ENCODE data around the gene USP44. TPM values are rescaled to one million over a fixed set of nuclear protein-coding genes. Genes with fewer than 3 reads are reported as not detected.

Gene USP44
- polyA plus RNA-seq, 1 of the 3 experiments (the other 2 are of a cell fraction): 0.07 TPM

GRCh38 chr12:95549392-95550084 lies 1.7 kb downstream of the USP44 start:
- CTCF ChIA-PET: no interaction called here

GRCh38 chr12:95548539-95549391 lies 2.5 kb downstream of the USP44 start:
- ChIA-PET POLR2A (no interaction called here), CTCF (interaction anchor here (1.3 to 1.7 kb wide), 2 partner anchors 10 to 15 kb away, joined by 6 to 10 read pairs; no protein-coding TSS in a partner anchor)
- Histone ChIP-seq H3K27ac (ENCODE audit: low read depth in 2 of 2, low read length in 1 of 2) (peak overlapping the region in 1 of 2 experiments; percentile 62; a peak in 1 of 4 replicates), H3K9ac (no peak overlapping the region), H3F3A (replicated peaks; ENCODE audit: insufficient read depth) (peaks cover 7% of the 10 kb centered on the region), H2AFZ (ENCODE audit: low read depth) (peak overlapping the region; percentile 76; the same call in 1 of the 2 replicates), H3K27me3 (ENCODE audit: insufficient read depth) (0 out of 2 replicates have a peak, but pooled peaks cover 5% of the 10 kb centered on the region), H3K79me2 (ENCODE audit: insufficient read depth) (no peaks in the 10 kb centered on the region), H3K36me3 (replicated peaks in 1 of 2; ENCODE audit: control insufficient read depth in 1 of 2, insufficient read depth in 2 of 2, low read length in 1 of 2) (no peaks in the 10 kb centered on the region), H3K4me1 (ENCODE audit: control insufficient read depth in 1 of 2, insufficient read depth in 2 of 2, low read depth in 1 of 2, low read length in 1 of 2) (no peaks in the 10 kb centered on the region; a peak in 1 of 4 replicates), H3K9me2 (no peaks in the 10 kb centered on the region), H3K9me3 (no peaks in the 10 kb centered on the region), H3K4me2 (peak overlapping the region; percentile 70), H4K20me1 (ENCODE audit: insufficient read depth) (no peaks in the 10 kb centered on the region), H3K4me3 (ENCODE audit: low read depth in 2 of 2, low read length in 1 of 2) (peak overlapping the region; percentile 65 to 69)
- peak; percentile 98 for DNase-seq
- TF ChIP-seq CHD2 (IDR thresholded peaks at IDR 0.05; ENCODE audit: low read length, partially characterized antibody) (no peak), NRF1 (IDR thresholded peaks at IDR 0.05; ENCODE audit: low read depth, low read length) (peak; percentile 12; the same call in 1 of the 2 replicates), YY1 (IDR thresholded peaks at IDR 0.05; ENCODE audit: low read depth) (peak; percentile 47; the same call in 1 of the 2 replicates), MAX (IDR thresholded peaks at IDR 0.05; ENCODE audit: low read depth) (no peak), POLR2AphosphoS5 (IDR thresholded peaks at IDR 0.05; ENCODE audit: low read depth, low read length) (no peak), USF2 (IDR thresholded peaks at IDR 0.05; ENCODE audit: borderline replicate concordance, low read depth, low read length) (no peak), EP300 (IDR thresholded peaks at IDR 0.05; ENCODE audit: borderline replicate concordance in 1 of 2, low read depth in 1 of 2, low read length in 1 of 2) (no peak)
- WGBS (ENCODE audit: low lambda C conversion rate): 49% methylated on average over 28 of the region's 98 CpGs

More at GRCh38 chr12:95549392-95550084, 1.7 kb downstream of the USP44 start:
- Histone ChIP-seq H3K27me3 (ENCODE audit: insufficient read depth) (0 out of 2 replicates have a peak, but pooled peaks cover 5% of the 10 kb centered on the region), H4K20me1 (ENCODE audit: insufficient read depth) (no peaks in the 10 kb centered on the region), H3F3A (replicated peaks; ENCODE audit: insufficient read depth) (peaks cover 7% of the 10 kb centered on the region), H3K9me3 (no peaks in the 10 kb centered on the region), H3K4me3 (ENCODE audit: low read depth in 2 of 2, low read length in 1 of 2) (no peak overlapping the region; a peak in 1 of 4 replicates), H3K9me2 (no peaks in the 10 kb centered on the region), H3K79me2 (ENCODE audit: insufficient read depth) (no peaks in the 10 kb centered on the region), H2AFZ (ENCODE audit: low read depth) (no peak overlapping the region), H3K4me1 (ENCODE audit: control insufficient read depth in 1 of 2, insufficient read depth in 2 of 2, low read depth in 1 of 2, low read length in 1 of 2) (no peaks in the 10 kb centered on the region; a peak in 1 of 4 replicates), H3K36me3 (replicated peaks in 1 of 2; ENCODE audit: control insufficient read depth in 1 of 2, insufficient read depth in 2 of 2, low read length in 1 of 2) (no peaks in the 10 kb centered on the region), H3K27ac (ENCODE audit: low read depth in 2 of 2, low read length in 1 of 2) (no peak overlapping the region), H3K4me2 (no peak overlapping the region), H3K9ac (no peak overlapping the region)
- 95% methylated on average over 12 of the region's 12 CpGs for WGBS (ENCODE audit: low lambda C conversion rate)
- POLR2A ChIA-PET: no interaction called here
- no peak for DNase-seq
- TF ChIP-seq REST (IDR thresholded peaks at IDR 0.05; ENCODE audit: low read depth, low read length) (no peak), ELF1 (IDR thresholded peaks at IDR 0.05) (no peak), FOXJ3 (CRISPR knock-in tag; IDR thresholded peaks at IDR 0.05) (no peak), JUND (IDR thresholded peaks at IDR 0.05) (no peak), EZH2phosphoT487 (IDR thresholded peaks at IDR 0.05; ENCODE audit: borderline replicate concordance, low read depth) (no peak)
